Measurements from ENCODE around the gene HOXD12. TPM values are rescaled to one million over a fixed set of nuclear protein-coding genes. Genes with fewer than 3 reads are reported as not detected.

Gene HOXD12
- total and polyA plus RNA-seq, 2 experiments from 2014 or later = not detected

GRCh38 chr2:176085861-176086771, 13.5 kb upstream of the HOXD12 start:
- peaks cover 100% of the 10 kb centered on the region for H3K27me3 Mint-ChIP-seq (ENCODE audit: insufficient read depth, low read depth, poor library complexity)
- H3K4me1 Mint-ChIP-seq = peaks cover 34% of the 10 kb centered on the region
- Histone ChIP-seq H3K4me3 (peak overlapping the region; percentile 49), H3K4me1 (ENCODE audit: insufficient read depth) (peaks cover 58% of the 10 kb centered on the region), H3F3A (replicated peaks; ENCODE audit: low read depth) (peaks cover 39% of the 10 kb centered on the region), H2AFZ (no peak overlapping the region), H3K4me2 (peak overlapping the region; percentile 81), H3K9me2 (ENCODE audit: insufficient read depth) (no peaks in the 10 kb centered on the region), H3K36me3 (ENCODE audit: insufficient read depth) (no peaks in the 10 kb centered on the region), H3K27me3 (ENCODE audit: insufficient read depth) (peaks cover 100% of the 10 kb centered on the region), H3K27ac (ENCODE audit: low read depth) (no peak overlapping the region), H3K79me2 (replicated peaks; ENCODE audit: insufficient read depth) (no peaks in the 10 kb centered on the region), H4K20me1 (replicated peaks; ENCODE audit: insufficient read depth) (peaks cover 50% of the 10 kb centered on the region)
- DNase-seq (ENCODE audit: low spot score) = peak; percentile 75
- H3K4me3 Mint-ChIP-seq = peak overlapping the region; percentile 57
- H3K27ac Mint-ChIP-seq = no peak overlapping the region
- peaks cover 12% of the 10 kb centered on the region; the same call in 2 of the 3 replicates for H3K9me3 Mint-ChIP-seq
- TF ChIP-seq ZNF114 (CRISPR knock-in tag; IDR thresholded peaks at IDR 0.05) = no peak
- TF ChIP-seq JUNB (IDR thresholded peaks at IDR 0.05; ENCODE audit: unreplicated experiment) = no peak
- TF ChIP-seq CREB1 (CRISPR knock-in tag; IDR thresholded peaks at IDR 0.05; ENCODE audit: low read depth) = no peak
- peak; percentile 80 for TF ChIP-seq EZH2 (IDR thresholded peaks at IDR 0.05; ENCODE audit: low read depth, unreplicated experiment)
- peak; percentile 50 for TF ChIP-seq EZH2phosphoT487 (IDR thresholded peaks at IDR 0.05; ENCODE audit: unreplicated experiment)
- no peak for TF ChIP-seq ZNF331 (CRISPR knock-in tag; IDR thresholded peaks at IDR 0.05; ENCODE audit: low read depth)
- TF ChIP-seq, protein P1, sequence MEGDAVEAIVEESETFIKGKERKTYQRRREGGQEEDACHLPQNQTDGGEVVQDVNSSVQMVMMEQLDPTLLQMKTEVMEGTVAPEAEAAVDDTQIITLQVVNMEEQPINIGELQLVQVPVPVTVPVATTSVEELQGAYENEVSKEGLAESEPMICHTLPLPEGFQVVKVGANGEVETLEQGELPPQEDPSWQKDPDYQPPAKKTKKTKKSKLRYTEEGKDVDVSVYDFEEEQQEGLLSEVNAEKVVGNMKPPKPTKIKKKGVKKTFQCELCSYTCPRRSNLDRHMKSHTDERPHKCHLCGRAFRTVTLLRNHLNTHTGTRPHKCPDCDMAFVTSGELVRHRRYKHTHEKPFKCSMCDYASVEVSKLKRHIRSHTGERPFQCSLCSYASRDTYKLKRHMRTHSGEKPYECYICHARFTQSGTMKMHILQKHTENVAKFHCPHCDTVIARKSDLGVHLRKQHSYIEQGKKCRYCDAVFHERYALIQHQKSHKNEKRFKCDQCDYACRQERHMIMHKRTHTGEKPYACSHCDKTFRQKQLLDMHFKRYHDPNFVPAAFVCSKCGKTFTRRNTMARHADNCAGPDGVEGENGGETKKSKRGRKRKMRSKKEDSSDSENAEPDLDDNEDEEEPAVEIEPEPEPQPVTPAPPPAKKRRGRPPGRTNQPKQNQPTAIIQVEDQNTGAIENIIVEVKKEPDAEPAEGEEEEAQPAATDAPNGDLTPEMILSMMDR (conservative IDR thresholded peaks at IDR 0.05; ENCODE audit: low read depth in 2 of 2) = peak; percentile 69 to 72
- H3K36me3 Mint-ChIP-seq (ENCODE audit: low read depth) = peaks cover 3% of the 10 kb centered on the region; the same call in 1 of the 3 replicates
- ATAC-seq = peak; percentile 6

DNA sequence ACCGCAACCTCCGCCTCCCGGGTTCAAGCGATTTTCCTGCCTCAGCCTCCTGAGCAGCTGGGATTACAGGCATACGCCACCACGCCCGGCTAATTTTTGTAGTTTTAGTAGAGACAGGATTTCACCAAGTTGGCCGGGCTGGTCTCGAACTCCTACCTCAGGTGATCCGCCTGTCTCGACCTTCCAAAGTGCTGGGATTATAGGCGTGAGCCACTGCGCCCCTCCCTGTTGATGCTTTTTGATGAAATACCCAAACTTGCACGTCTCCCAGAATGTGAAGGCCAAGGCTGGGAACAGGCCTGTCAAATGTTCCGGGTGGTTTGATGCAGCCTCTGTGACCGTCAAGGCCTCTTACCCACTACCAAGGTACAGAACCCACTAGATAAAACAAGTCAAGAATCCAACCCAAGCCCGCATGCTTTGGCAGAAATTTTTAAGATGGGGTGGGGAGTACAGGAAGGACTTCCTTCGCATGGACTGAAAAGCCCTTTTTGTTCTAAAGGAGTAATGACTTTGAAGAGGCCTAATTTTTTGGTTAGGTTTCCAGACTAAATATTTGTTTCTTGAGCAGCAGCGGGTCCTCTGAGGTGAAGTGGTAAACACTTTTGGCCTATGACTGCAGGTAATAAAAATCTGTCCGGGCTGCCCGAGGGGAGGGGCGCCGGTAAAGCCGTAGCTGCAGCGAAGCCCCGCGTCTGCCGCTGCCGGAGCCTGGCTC, 12.1 kb upstream of the HOXD12 start:
- no peak overlapping the region for H3K27ac ChIP-seq (ENCODE audit: low read depth)
- no peaks in the 10 kb centered on the region for H3K36me3 Mint-ChIP-seq (ENCODE audit: low read depth)

More for the DNA sequence above, 12.1 kb upstream of the HOXD12 start:
- H3K4me2 ChIP-seq = peak overlapping the region; percentile 81
- H3K9me2 ChIP-seq (ENCODE audit: insufficient read depth) = no peaks in the 10 kb centered on the region
- Mint-ChIP-seq H3K9me3 (peaks cover 10% of the 10 kb centered on the region; the same call in 2 of the 3 replicates), H3K4me3 (peak overlapping the region; percentile 70; the same call in 2 of the 3 replicates), H3K27ac (no peak overlapping the region), H3K27me3 (ENCODE audit: insufficient read depth, low read depth, poor library complexity) (peaks cover 98% of the 10 kb centered on the region), H3K4me1 (peaks cover 39% of the 10 kb centered on the region)
- no peaks in the 10 kb centered on the region for H3K79me2 ChIP-seq (replicated peaks; ENCODE audit: insufficient read depth)
- no peak overlapping the region; the same call in 1 of the 2 replicates for H2AFZ ChIP-seq
- peak overlapping the region; percentile 50 for H3K4me3 ChIP-seq
- peaks cover 48% of the 10 kb centered on the region for H3F3A ChIP-seq (replicated peaks; ENCODE audit: low read depth)
- H3K27me3 ChIP-seq (ENCODE audit: insufficient read depth) = peaks cover 99% of the 10 kb centered on the region
- ATAC-seq (no peak), DNase-seq (ENCODE audit: low spot score) (no peak)
- peaks cover 49% of the 10 kb centered on the region for H3K4me1 ChIP-seq (ENCODE audit: insufficient read depth)
- H3K36me3 ChIP-seq (ENCODE audit: insufficient read depth) = no peaks in the 10 kb centered on the region
- TF ChIP-seq NANOG (IDR thresholded peaks at IDR 0.05; ENCODE audit: borderline replicate concordance) (no peak), JUNB (IDR thresholded peaks at IDR 0.05; ENCODE audit: unreplicated experiment) (no peak), EZH2 (IDR thresholded peaks at IDR 0.05; ENCODE audit: low read depth, unreplicated experiment) (peak; percentile 88)
- peaks cover 47% of the 10 kb centered on the region for H4K20me1 ChIP-seq (replicated peaks; ENCODE audit: insufficient read depth)
